ENCODE measurements around the gene PDGFC. TPM values are rescaled to one million over a fixed set of nuclear protein-coding genes. Genes with fewer than 3 reads are reported as not detected.

PDGFC gene
- total and polyA plus RNA-seq, 7 donors, result 3.0 to 44.4 (median 21.9) TPM

DNA sequence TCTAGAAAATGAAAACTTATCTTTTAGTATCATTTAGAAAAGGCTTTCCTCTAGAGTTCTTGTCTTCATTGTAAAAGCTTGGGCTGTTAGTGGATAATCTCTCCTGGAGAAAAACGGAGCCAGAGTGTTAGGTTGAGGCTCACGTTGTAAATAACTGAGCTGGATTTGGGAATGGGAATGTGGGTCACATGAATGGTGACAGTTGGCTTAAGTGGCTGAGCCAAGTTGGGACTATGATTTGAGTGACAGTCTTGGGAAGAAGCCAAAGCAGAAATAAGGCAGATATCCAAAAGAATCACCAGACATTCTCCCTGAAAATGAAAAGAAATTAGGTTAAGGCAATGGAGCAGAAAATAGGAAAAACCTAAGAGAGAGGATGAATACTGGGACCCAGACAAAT lies 33.6 kb upstream of the PDGFC start:
- intact Hi-C loops (cut with DNase I), result no loop called here
- H3K4me3 ChIP-seq, result no peak overlapping the region
- no peaks in the 10 kb centered on the region for H3K9me3 ChIP-seq
- DNase-seq, result no peak
- no peaks in the 10 kb centered on the region for H3K36me3 ChIP-seq
- no peak for TF ChIP-seq EP300 (IDR thresholded peaks at IDR 0.05)
- TF ChIP-seq, protein P1, sequence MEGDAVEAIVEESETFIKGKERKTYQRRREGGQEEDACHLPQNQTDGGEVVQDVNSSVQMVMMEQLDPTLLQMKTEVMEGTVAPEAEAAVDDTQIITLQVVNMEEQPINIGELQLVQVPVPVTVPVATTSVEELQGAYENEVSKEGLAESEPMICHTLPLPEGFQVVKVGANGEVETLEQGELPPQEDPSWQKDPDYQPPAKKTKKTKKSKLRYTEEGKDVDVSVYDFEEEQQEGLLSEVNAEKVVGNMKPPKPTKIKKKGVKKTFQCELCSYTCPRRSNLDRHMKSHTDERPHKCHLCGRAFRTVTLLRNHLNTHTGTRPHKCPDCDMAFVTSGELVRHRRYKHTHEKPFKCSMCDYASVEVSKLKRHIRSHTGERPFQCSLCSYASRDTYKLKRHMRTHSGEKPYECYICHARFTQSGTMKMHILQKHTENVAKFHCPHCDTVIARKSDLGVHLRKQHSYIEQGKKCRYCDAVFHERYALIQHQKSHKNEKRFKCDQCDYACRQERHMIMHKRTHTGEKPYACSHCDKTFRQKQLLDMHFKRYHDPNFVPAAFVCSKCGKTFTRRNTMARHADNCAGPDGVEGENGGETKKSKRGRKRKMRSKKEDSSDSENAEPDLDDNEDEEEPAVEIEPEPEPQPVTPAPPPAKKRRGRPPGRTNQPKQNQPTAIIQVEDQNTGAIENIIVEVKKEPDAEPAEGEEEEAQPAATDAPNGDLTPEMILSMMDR (IDR thresholded peaks at IDR 0.05), result no peak
- TF ChIP-seq POLR2AphosphoS5 (IDR thresholded peaks at IDR 0.05), result no peak
- no peak for TF ChIP-seq POLR2A (IDR thresholded peaks at IDR 0.05)
- H3K4me1 ChIP-seq, result no peaks in the 10 kb centered on the region
- no peaks in the 10 kb centered on the region for H3K27me3 ChIP-seq
- WGBS, 2 donors, result 80% methylated on average over 2 of the region's 2 CpGs
- no peak overlapping the region for H3K27ac ChIP-seq

DNA sequence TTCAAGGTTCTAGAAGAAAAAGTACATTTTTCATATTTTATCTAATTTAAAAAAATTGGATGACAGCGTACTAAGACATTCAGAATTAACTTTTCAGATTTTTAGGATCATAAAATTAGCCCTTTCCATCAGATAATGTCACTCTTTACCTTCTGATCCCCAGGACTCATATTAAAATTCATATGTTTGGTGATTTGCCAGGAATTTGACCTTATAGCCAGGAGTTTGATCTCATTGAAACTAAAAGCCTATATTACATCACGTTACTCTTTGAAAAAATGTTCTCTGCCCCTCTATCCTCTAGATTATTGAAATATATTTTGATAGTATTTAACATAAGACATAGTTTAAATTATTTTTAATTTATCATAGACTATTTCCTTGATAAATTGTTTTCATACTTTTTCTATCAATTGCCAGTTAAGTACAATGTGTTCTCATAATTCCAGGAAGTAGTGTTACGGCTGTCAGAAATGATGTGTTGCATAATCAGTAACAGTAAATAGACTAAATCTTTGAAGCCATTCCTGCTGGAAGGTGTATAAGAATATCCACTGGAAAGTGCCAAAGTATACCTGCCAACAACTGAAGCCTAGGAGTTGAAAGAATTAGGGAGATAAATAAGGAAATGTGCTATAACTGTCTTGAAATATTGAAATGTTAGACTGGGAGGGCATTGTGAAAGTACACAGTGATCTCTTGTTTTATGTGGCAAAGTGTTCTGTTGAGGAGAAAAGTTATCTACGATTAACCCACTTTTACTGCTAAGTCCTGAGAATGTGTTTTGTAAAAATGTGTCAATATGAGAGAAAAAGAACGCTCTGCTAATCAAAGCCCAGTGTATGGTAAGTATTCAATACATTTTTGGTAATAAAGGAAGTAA lies 32.9 kb upstream of the PDGFC start:
- H3K4me3 ChIP-seq, result no peak overlapping the region
- intact Hi-C loops (cut with DNase I), result no loop called here
- no peaks in the 10 kb centered on the region for H3K27me3 ChIP-seq
- H3K4me1 ChIP-seq, result peaks cover 0 to 3% (median 2%) of the 10 kb centered on the region in 4 donors
- TF ChIP-seq EP300 (IDR thresholded peaks at IDR 0.05), result no peak
- TF ChIP-seq, protein P1 (IDR thresholded peaks at IDR 0.05), result no peak
- peak in 1 of 4 donors; percentile 38 for TF ChIP-seq POLR2AphosphoS5 (IDR thresholded peaks at IDR 0.05)
- TF ChIP-seq POLR2A (IDR thresholded peaks at IDR 0.05), result no peak
- DNase-seq, result no peak
- H3K9me3 ChIP-seq, result no peaks in the 10 kb centered on the region
- H3K36me3 ChIP-seq, result no peaks in the 10 kb centered on the region
- 60 to 69% methylated on average over 5 of the region's 5 CpGs for WGBS, 2 donors
- no peak overlapping the region for H3K27ac ChIP-seq

DNA sequence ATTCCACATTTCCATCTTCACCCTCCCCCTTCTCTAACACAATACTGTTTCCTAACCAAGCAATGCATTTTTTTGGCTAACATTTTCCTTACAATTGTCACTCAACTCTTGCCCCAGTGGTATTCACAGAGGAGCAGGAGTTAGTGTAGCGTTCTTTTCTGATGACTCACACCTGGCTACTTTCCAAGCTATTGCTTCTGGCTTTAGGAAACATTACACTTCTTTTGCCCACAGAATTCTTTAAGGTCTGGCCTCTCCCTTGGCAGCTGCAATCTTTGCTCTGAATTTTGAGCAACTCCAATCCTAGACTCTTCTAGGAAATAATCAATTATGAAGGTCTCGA lies 27.5 kb upstream of the PDGFC start:
- intact Hi-C loops (cut with DNase I), result no loop called here

DNA sequence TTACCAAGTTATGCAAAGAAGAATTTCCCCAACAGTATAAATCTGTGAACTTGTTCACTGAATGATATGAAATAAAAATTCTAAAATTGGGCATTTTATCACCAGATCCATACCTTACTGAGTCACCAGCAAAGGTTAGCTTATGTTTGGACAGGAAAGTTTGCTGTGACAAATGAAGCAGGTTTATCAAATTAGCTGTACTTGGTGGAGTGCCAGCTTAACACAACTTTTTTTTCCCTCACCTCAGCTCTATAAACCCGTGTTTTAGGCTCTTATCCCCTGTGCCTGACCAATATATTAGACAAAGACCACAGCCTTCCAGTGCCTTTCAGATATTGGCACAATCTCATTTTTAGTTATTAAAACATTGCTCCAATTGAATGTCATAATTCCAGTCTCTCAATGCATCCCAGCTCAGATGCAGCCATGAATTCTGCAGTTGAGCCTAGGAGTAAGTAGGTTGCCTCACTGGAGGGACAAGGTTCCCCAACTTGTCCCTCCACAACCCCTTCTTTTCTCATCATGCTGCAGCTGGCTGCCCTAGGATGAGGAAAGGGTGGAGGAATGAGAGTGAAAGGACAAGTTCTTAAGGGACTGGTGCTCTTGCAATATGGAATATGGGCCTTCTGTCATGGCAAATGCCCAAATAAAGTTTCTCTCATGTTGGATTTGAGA lies 27.0 kb upstream of the PDGFC start:
- no peaks in the 10 kb centered on the region for H3K36me3 ChIP-seq
- TF ChIP-seq, protein P1 (IDR thresholded peaks at IDR 0.05), result no peak
- TF ChIP-seq POLR2AphosphoS5 (IDR thresholded peaks at IDR 0.05), result no peak
- TF ChIP-seq EP300 (IDR thresholded peaks at IDR 0.05), result no peak
- no peak for TF ChIP-seq POLR2A (IDR thresholded peaks at IDR 0.05)
- peak overlapping the region in 1 of 4 donors; percentile 23 for H3K27ac ChIP-seq
- WGBS, 2 donors, result 68 to 75% methylated on average over 1 of the region's 1 CpG
- intact Hi-C loops (cut with DNase I), result no loop called here
- peaks cover 0 to 15% (median 10%) of the 10 kb centered on the region in 4 donors for H3K4me1 ChIP-seq
- H3K4me3 ChIP-seq, result no peak overlapping the region
- no peaks in the 10 kb centered on the region for H3K27me3 ChIP-seq
- no peak for DNase-seq
- H3K9me3 ChIP-seq, result peaks cover 0 to 7% (median 4%) of the 10 kb centered on the region in 4 donors

More for the DNA sequence above, 27.5 kb upstream of the PDGFC start:
- TF ChIP-seq POLR2AphosphoS5 (IDR thresholded peaks at IDR 0.05) (peak in 1 of 4 donors; percentile 5), EP300 (IDR thresholded peaks at IDR 0.05) (no peak), POLR2A (IDR thresholded peaks at IDR 0.05) (no peak)
- TF ChIP-seq, protein P1 (IDR thresholded peaks at IDR 0.05), result no peak
- WGBS, 2 donors, result 6 to 31% methylated on average over 2 of the region's 2 CpGs
- peaks cover 0 to 7% (median 4%) of the 10 kb centered on the region in 4 donors for H3K9me3 ChIP-seq
- peaks cover 0 to 15% (median 10%) of the 10 kb centered on the region in 4 donors for H3K4me1 ChIP-seq
- DNase-seq, result no peak
- no peak overlapping the region for H3K4me3 ChIP-seq
- H3K27me3 ChIP-seq, result no peaks in the 10 kb centered on the region
- H3K36me3 ChIP-seq, result no peaks in the 10 kb centered on the region
- H3K27ac ChIP-seq, result peak overlapping the region in 1 of 4 donors; percentile 23
